Endodermal cell (in vitro differentiated cells): ENCODE results near the gene BGN. TPM values are rescaled to one million over a fixed set of nuclear protein-coding genes. Genes with fewer than 3 reads are reported as not detected.

Experiments
- DNase-seq: peaks from one replicate; pipeline ENCODE4 v3.0.0-alpha.2; 2017
- H3K27ac ChIP-seq: 2 replicates; pipeline ENCODE4 v1.5.1; 2013; ENCODE audit warnings: mild to moderate bottlenecking, low read depth, low read length, moderate library complexity
- H3K27me3 ChIP-seq: 2 replicates; pipeline ENCODE4 v1.6.1; 2013; ENCODE audit warnings: mild to moderate bottlenecking, low read length, moderate library complexity; ENCODE audit not compliant: insufficient read depth, control insufficient read depth, poor library complexity, severe bottlenecking
- H3K36me3 ChIP-seq: 2 replicates; pipeline ENCODE4 v1.7.0; 2013; ENCODE audit warnings: mild to moderate bottlenecking, low read length, moderate library complexity; ENCODE audit not compliant: control insufficient read depth, insufficient read depth
- H3K4me1 ChIP-seq: one replicate; pipeline ENCODE4 v1.7.0; 2013; ENCODE audit warnings: low read length; ENCODE audit not compliant: control insufficient read depth, insufficient read depth
- H3K4me3 ChIP-seq: 2 replicates; pipeline ENCODE4 v1.5.1; 2013; ENCODE audit warnings: mild to moderate bottlenecking, low read length, moderate library complexity
- H3K9ac ChIP-seq: 2 replicates; pipeline ENCODE4 v1.6.1; 2013; ENCODE audit warnings: mild to moderate bottlenecking, low read length, moderate library complexity; ENCODE audit not compliant: poor library complexity, severe bottlenecking; ENCODE audit errors: extremely low read depth
- H3K9me3 ChIP-seq: 2 replicates; pipeline ENCODE4 v1.6.1; 2013; ENCODE audit warnings: mild to moderate bottlenecking, low read length, moderate library complexity; ENCODE audit not compliant: control insufficient read depth
- H3K27ac Mint-ChIP-seq: 2 replicates; pipeline ENCODE4 v1.8.0; 2020; ENCODE audit warnings: mixed read lengths
- H3K27me3 Mint-ChIP-seq: 2 replicates; pipeline ENCODE4 v1.8.0; 2021; ENCODE audit warnings: mild to moderate bottlenecking, mixed read lengths; ENCODE audit not compliant: insufficient read depth
- H3K36me3 Mint-ChIP-seq: 2 replicates; pipeline ENCODE4 v1.8.0; 2020; ENCODE audit warnings: low read depth, mixed read lengths
- H3K4me1 Mint-ChIP-seq: 2 replicates; pipeline ENCODE4 v1.8.0; 2020; ENCODE audit warnings: mixed read lengths
- H3K4me3 Mint-ChIP-seq: 2 replicates; pipeline ENCODE4 v1.8.0; 2020; ENCODE audit warnings: mild to moderate bottlenecking, moderate library complexity, mixed read lengths
- H3K9me3 Mint-ChIP-seq: 2 replicates; pipeline ENCODE4 v1.8.0; 2020; ENCODE audit warnings: mild to moderate bottlenecking, mixed read lengths
- CTCF ChIP-seq: fragments of 200-600 bp; sonication (generic); conservative IDR thresholded peaks from 2 replicates; pipeline ENCODE4 v1.5.0; 2021; ENCODE audit warnings: antibody characterized with exemption, mild to moderate bottlenecking
- WGBS, 2 experiments: methylation state at CpG; one replicate each; pipeline versions ENCODE4 v1.1.5 to v1.1.7; 2013; ENCODE audit warnings: missing lambda C conversion rate in 2 of 2, mixed read lengths in 1 of 2; ENCODE audit not compliant: insufficient coverage in 1 of 2, insufficient read length in 1 of 2; 5-methylcytosine and 5-hydroxymethylcytosine counted together
- total RNA-seq, 2 donors: library from RNA; stranded (reverse); fragmentation: NEBNext Ultra II Directional in 1 of 2; extraction: Animal tissue kit (Norgen Biotek cat#: 25700) in 1 of 2; gene quantifications; 2 replicates in 1 of 2; 3 replicates in 1 of 2; pipeline ENCODE4 v1.2.1, GENCODE V29; 2021

BGN gene
- total RNA-seq, 2 donors from 2014 or later, result 1.2 to 1.6 TPM

DNA sequence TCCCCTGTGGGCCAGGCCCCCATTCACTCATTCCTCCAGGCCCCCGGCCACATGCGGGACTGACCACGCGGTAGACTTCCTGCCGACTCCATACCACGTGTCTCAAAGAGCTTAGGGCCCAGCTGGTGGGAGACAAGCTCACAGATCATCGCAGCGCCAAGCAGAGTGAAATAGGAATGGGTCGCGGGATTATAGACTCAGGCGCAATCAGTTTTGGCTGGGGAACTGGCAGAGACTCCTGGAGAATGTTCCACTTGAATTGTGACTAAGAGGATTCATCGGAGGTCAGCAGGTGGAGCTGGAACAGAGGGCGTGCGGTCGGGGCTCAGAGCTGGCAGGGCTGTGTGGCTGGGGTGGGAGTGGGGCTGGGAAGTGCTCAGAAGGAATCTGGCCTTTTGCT lies 38.3 kb downstream of the BGN start:
- no peaks in the 10 kb centered on the region for H3K4me1 ChIP-seq
- no peaks in the 10 kb centered on the region for H3K36me3 ChIP-seq
- H3K36me3 Mint-ChIP-seq, result no peaks in the 10 kb centered on the region
- no peaks in the 10 kb centered on the region for H3K4me1 Mint-ChIP-seq
- 93 to 94% methylated on average over 9 to 15 of the region's 15 CpGs for WGBS, 2 experiments
- peaks cover under 1% of the 10 kb centered on the region for H3K27me3 Mint-ChIP-seq
- H3K4me3 ChIP-seq, result no peak overlapping the region
- TF ChIP-seq CTCF, result no peak
- H3K27ac Mint-ChIP-seq, result no peak overlapping the region
- H3K9me3 Mint-ChIP-seq, result peaks cover 63% of the 10 kb centered on the region
- no peaks in the 10 kb centered on the region for H3K27me3 ChIP-seq
- no peak for DNase-seq
- H3K9ac ChIP-seq, result no peak overlapping the region
- H3K9me3 ChIP-seq, result no peaks in the 10 kb centered on the region
- no peak overlapping the region for H3K27ac ChIP-seq
- H3K4me3 Mint-ChIP-seq, result no peak overlapping the region

- H3K4me3 ChIP-seq, result no peak overlapping the region
- no peaks in the 10 kb centered on the region for H3K9me3 ChIP-seq
- no peak for TF ChIP-seq CTCF
- no peaks in the 10 kb centered on the region for H3K4me1 ChIP-seq
- no peaks in the 10 kb centered on the region for H3K27me3 Mint-ChIP-seq
- no peak overlapping the region for H3K27ac Mint-ChIP-seq
- H3K9ac ChIP-seq, result no peak overlapping the region
- H3K36me3 ChIP-seq, result no peaks in the 10 kb centered on the region
- H3K36me3 Mint-ChIP-seq, result no peaks in the 10 kb centered on the region
- H3K4me1 Mint-ChIP-seq, result no peaks in the 10 kb centered on the region
- H3K27me3 ChIP-seq, result no peaks in the 10 kb centered on the region
- WGBS, 2 experiments, result 85% methylated on average over 11 of the region's 11 CpGs; no CpG with 5 or more reads in 1 of the 2 experiments
- no peak for DNase-seq
- H3K9me3 Mint-ChIP-seq, result peaks cover 72% of the 10 kb centered on the region
- no peak overlapping the region for H3K4me3 Mint-ChIP-seq
- H3K27ac ChIP-seq, result peak overlapping the region; percentile 17
Observed at GRCh38 chrX:153537080-153537479, 42.3 kb downstream of the BGN start.

DNA sequence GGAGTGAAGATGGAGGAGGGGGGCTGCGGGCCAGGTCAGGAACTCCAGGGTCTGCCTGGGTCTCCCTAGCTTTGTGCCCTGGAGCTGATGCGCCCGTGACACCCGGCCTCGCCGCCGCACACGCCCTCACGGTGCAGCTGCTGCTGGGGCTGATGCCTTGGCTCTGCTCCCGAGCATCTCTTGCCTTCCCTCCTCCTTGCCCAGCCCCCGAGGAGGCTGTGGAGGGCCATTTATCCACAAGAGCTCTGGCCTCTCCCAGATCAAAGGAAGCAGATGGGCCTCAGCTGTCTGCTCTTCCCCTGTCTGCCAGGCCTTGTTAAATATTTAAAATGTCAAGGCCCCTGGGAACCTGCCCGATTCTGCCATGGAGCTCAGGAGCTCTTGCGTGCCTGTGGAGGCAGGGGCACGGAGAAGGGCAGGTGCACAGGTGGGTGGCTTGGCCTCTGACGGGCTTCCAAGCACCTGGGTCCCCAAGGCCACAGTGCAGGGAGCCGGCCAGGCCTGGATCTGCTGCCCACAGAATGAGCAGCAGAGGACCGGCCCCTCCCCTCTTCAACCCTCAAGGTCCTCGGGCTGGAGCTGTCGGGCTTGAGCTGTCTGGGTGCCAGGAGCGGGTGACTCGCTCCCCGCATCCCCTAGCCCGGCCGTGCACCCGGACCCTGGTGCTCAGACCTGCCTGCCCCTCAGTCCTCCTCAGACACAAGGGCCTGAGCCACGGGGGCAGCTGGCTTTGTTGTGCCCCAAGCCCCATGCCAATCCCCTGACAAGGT lies 42.9 kb downstream of the BGN start:
- H3K36me3 ChIP-seq, result no peaks in the 10 kb centered on the region
- no peak for TF ChIP-seq CTCF
- H3K9me3 Mint-ChIP-seq, result peaks cover 69% of the 10 kb centered on the region
- WGBS, 2 experiments, result 87% methylated on average over 23 of the region's 26 CpGs; no CpG with 5 or more reads in 1 of the 2 experiments
- no peak overlapping the region for H3K4me3 Mint-ChIP-seq
- H3K4me3 ChIP-seq, result no peak overlapping the region
- H3K27ac Mint-ChIP-seq, result no peak overlapping the region
- peak overlapping the region; percentile 17 for H3K27ac ChIP-seq
- no peak overlapping the region for H3K9ac ChIP-seq
- H3K4me1 Mint-ChIP-seq, result no peaks in the 10 kb centered on the region
- H3K36me3 Mint-ChIP-seq, result no peaks in the 10 kb centered on the region
- no peaks in the 10 kb centered on the region for H3K4me1 ChIP-seq
- H3K27me3 ChIP-seq, result no peaks in the 10 kb centered on the region
- no peak for DNase-seq
- no peaks in the 10 kb centered on the region for H3K27me3 Mint-ChIP-seq
- H3K9me3 ChIP-seq, result no peaks in the 10 kb centered on the region
